GM23338 (cell line): ENCODE measurements around the gene KIR2DL4. TPM values are rescaled to one million over a fixed set of nuclear protein-coding genes. Genes with fewer than 3 reads are reported as not detected.
"Not testable (repeated sequence)": the region's sequence is repeated elsewhere in the genome, so short reads cannot be mapped to it uniquely, and the experiment has no call there.

Experiments
- ATAC-seq: fragments of 200-7000 bp; cut with Tn5 transposase; 3 replicates; pipeline ENCODE4 v1.9.1; 2020
- DNase-seq: peaks from one replicate; pipeline ENCODE4 v3.0.0-alpha.2; 2015; ENCODE audit warnings: low spot score
- H2AFZ ChIP-seq: fragments of 200-600 bp; sonication (generic); 2 replicates; pipeline ENCODE4 v1.8.0; 2016; ENCODE audit warnings: antibody characterized with exemption, mild to moderate bottlenecking, moderate library complexity
- H3F3A ChIP-seq: fragments of 200-600 bp; sonication (generic); replicated peaks from 2 replicates; pipeline ENCODE4 v1.8.0; 2017; ENCODE audit warnings: antibody characterized with exemption, mixed run types, low read depth
- H3K27ac ChIP-seq: fragments of 200-600 bp; sonication (generic); 2 replicates; pipeline ENCODE4 v1.6.1; 2016; ENCODE audit warnings: low read depth
- H3K27me3 ChIP-seq: fragments of 200-600 bp; sonication (generic); 2 replicates; pipeline ENCODE4 v1.8.0; 2016; ENCODE audit warnings: mild to moderate bottlenecking, mixed run types, moderate library complexity; ENCODE audit not compliant: insufficient read depth
- H3K36me3 ChIP-seq: fragments of 200-600 bp; sonication (generic); 2 replicates; pipeline ENCODE4 v1.8.0; 2016; ENCODE audit warnings: mild to moderate bottlenecking; ENCODE audit not compliant: insufficient read depth
- H3K4me1 ChIP-seq: fragments of 200-600 bp; sonication (generic); 2 replicates; pipeline ENCODE4 v1.8.0; 2016; ENCODE audit warnings: mild to moderate bottlenecking, moderate library complexity; ENCODE audit not compliant: insufficient read depth
- H3K4me2 ChIP-seq: fragments of 200-600 bp; sonication (generic); 2 replicates; pipeline ENCODE4 v1.7.1; 2017; ENCODE audit warnings: mixed run types
- H3K4me3 ChIP-seq: fragments of 200-600 bp; sonication (generic); 2 replicates; pipeline ENCODE4 v1.6.1; 2016; ENCODE audit warnings: mixed run types
- H3K79me2 ChIP-seq: fragments of 200-600 bp; sonication (generic); replicated peaks from 2 replicates; pipeline ENCODE4 v1.8.0; 2017; ENCODE audit warnings: mild to moderate bottlenecking; ENCODE audit not compliant: insufficient read depth
- H3K9me2 ChIP-seq: fragments of 200-600 bp; sonication (generic); 2 replicates; pipeline ENCODE4 v1.8.0; 2017; ENCODE audit not compliant: insufficient read depth
- H4K20me1 ChIP-seq: fragments of 200-600 bp; sonication (generic); replicated peaks from 2 replicates; pipeline ENCODE4 v1.8.0; 2017; ENCODE audit warnings: mild to moderate bottlenecking; ENCODE audit not compliant: insufficient read depth
- H3K27ac Mint-ChIP-seq: 2 replicates; pipeline ENCODE4 v1.8.0; 2020; ENCODE audit warnings: inconsistent platforms, mild to moderate bottlenecking, moderate library complexity, mixed read lengths
- H3K27me3 Mint-ChIP-seq: 3 replicates; pipeline ENCODE4 v1.8.0; 2022; ENCODE audit warnings: low read depth, mild to moderate bottlenecking, moderate library complexity, mixed read lengths, inconsistent platforms; ENCODE audit not compliant: insufficient read depth, poor library complexity
- H3K36me3 Mint-ChIP-seq: 3 replicates; pipeline ENCODE4 v1.8.0; 2021; ENCODE audit warnings: low read depth, mild to moderate bottlenecking, inconsistent platforms, moderate library complexity, mixed read lengths
- H3K4me1 Mint-ChIP-seq: 3 replicates; pipeline ENCODE4 v1.8.0; 2020; ENCODE audit warnings: mild to moderate bottlenecking, inconsistent platforms, mixed read lengths
- H3K4me3 Mint-ChIP-seq: 3 replicates; pipeline ENCODE4 v1.8.0; 2021; ENCODE audit warnings: moderate library complexity, mild to moderate bottlenecking, inconsistent platforms, mixed read lengths
- H3K9me3 Mint-ChIP-seq: 3 replicates; pipeline ENCODE4 v1.8.0; 2020; ENCODE audit warnings: moderate library complexity, mild to moderate bottlenecking, inconsistent platforms, mixed read lengths
- polyA plus RNA-seq: library from polyadenylated mRNA; unstranded; fragments of >200 nt; fragmentation: Nextera tagmentation; extraction: Ambion mirVana; gene quantifications from 2 replicates; pipeline ENCODE4 v1.2.1, GENCODE V29; 2016
- small RNA-seq: library from RNA; depleted of rRNA; stranded (forward); fragments of <200 nt; gene quantifications from one replicate; pipeline ENCODE3, GENCODE V24; 2014; ENCODE audit warnings: low replicate concordance
- total RNA-seq: library from RNA; depleted of rRNA; stranded (reverse); fragments of >200 nt; shearing (Covaris generic); gene quantifications from 2 replicates; pipeline ENCODE4 v1.2.3, GENCODE V29; 2014; rRNA removed

The KIR2DL4 gene
- total and polyA plus RNA-seq, 2 experiments from 2014 or later = not detected

- H3K27me3 Mint-ChIP-seq, H3K4me3 ChIP-seq, H3K79me2 ChIP-seq, H3K4me1 ChIP-seq, H2AFZ ChIP-seq, H3K27ac Mint-ChIP-seq, H3K4me1 Mint-ChIP-seq, H3K27ac ChIP-seq, H3K9me2 ChIP-seq, ATAC-seq, H4K20me1 ChIP-seq, DNase-seq, H3K4me2 ChIP-seq, H3F3A ChIP-seq, H3K27me3 ChIP-seq, H3K36me3 ChIP-seq, H3K4me3 Mint-ChIP-seq: not testable (repeated sequence)
- peaks cover 44% of the 10 kb centered on the region for H3K36me3 Mint-ChIP-seq
- H3K9me3 Mint-ChIP-seq = peaks cover 98% of the 10 kb centered on the region
Observed at GRCh38 chr19:54855241-54855640, 51.8 kb downstream of the KIR2DL4 start.

GRCh38 chr19:54858476-54858875 is 55.1 kb downstream of the KIR2DL4 start:
- H3K4me3 Mint-ChIP-seq, ATAC-seq, H3K4me1 ChIP-seq, H3K27ac ChIP-seq, H3K79me2 ChIP-seq, H3K9me2 ChIP-seq, H4K20me1 ChIP-seq, H3K4me3 ChIP-seq, H2AFZ ChIP-seq, DNase-seq, H3F3A ChIP-seq, H3K27ac Mint-ChIP-seq, H3K4me1 Mint-ChIP-seq, H3K36me3 ChIP-seq, H3K27me3 ChIP-seq, H3K4me2 ChIP-seq, H3K27me3 Mint-ChIP-seq: not testable (repeated sequence)
- Mint-ChIP-seq H3K36me3 (peaks cover 33% of the 10 kb centered on the region), H3K9me3 (peaks cover 89% of the 10 kb centered on the region)

- H3K9me2 ChIP-seq, H4K20me1 ChIP-seq, H3K27me3 Mint-ChIP-seq, DNase-seq, H3K27me3 ChIP-seq, H3K36me3 ChIP-seq, H3K79me2 ChIP-seq, H3K4me3 Mint-ChIP-seq, H3K4me3 ChIP-seq, H3K27ac ChIP-seq, H3K27ac Mint-ChIP-seq, H2AFZ ChIP-seq, ATAC-seq, H3K4me1 ChIP-seq, H3K4me1 Mint-ChIP-seq, H3K4me2 ChIP-seq, H3F3A ChIP-seq: not testable (repeated sequence)
- peaks cover 80% of the 10 kb centered on the region for H3K9me3 Mint-ChIP-seq
- H3K36me3 Mint-ChIP-seq = peaks cover 27% of the 10 kb centered on the region
Observed at GRCh38 chr19:54859421-54859820, 56.0 kb downstream of the KIR2DL4 start.

- not testable (repeated sequence) for H3K79me2 ChIP-seq, DNase-seq, H3K4me3 ChIP-seq, H3K27ac Mint-ChIP-seq, ATAC-seq, H3K27me3 Mint-ChIP-seq, H4K20me1 ChIP-seq, H3K36me3 ChIP-seq, H3K4me1 ChIP-seq, H3K9me2 ChIP-seq, H3K27ac ChIP-seq, H3K4me1 Mint-ChIP-seq, H3F3A ChIP-seq, H2AFZ ChIP-seq, H3K4me3 Mint-ChIP-seq, H3K4me2 ChIP-seq, H3K27me3 ChIP-seq
- Mint-ChIP-seq H3K9me3 (peaks cover 78% of the 10 kb centered on the region), H3K36me3 (peaks cover 26% of the 10 kb centered on the region)
Observed at GRCh38 chr19:54863459-54863858, 60.0 kb downstream of the KIR2DL4 start.

Small RNA genes lying within 50 kb of the gene (small RNA-seq; reads per million reads assigned to genes)
- not detected for gene KIR3DP1

Other genes starting within 250 kb of the KIR2DL4 start
- gene LILRA2, start 229.8 kb upstream of the KIR2DL4 start, total RNA-seq = not detected in 2 replicates
- not detected in 2 replicates for gene LILRA2, start 229.8 kb upstream of the KIR2DL4 start, polyA plus RNA-seq
- not detected in 2 replicates for gene LILRA1, start 210.0 kb upstream of the KIR2DL4 start, total RNA-seq
- not detected in 2 replicates for gene LILRA1, start 210.0 kb upstream of the KIR2DL4 start, polyA plus RNA-seq
- gene LILRB1, start 173.1 kb upstream of the KIR2DL4 start, total RNA-seq = 0.14 TPM in 1 of 2 replicates, not detected in the other
- 0.12 TPM in 1 of 2 replicates, not detected in the other for gene LILRB1, start 173.1 kb upstream of the KIR2DL4 start, polyA plus RNA-seq
- not detected in 2 replicates for gene LILRB4, start 140.6 kb upstream of the KIR2DL4 start, total RNA-seq
- not detected in 2 replicates for gene LILRB4, start 140.6 kb upstream of the KIR2DL4 start, polyA plus RNA-seq
- gene KIR3DL3, start 79.2 kb upstream of the KIR2DL4 start, total RNA-seq = not detected in 2 replicates
- gene KIR3DL3, start 79.2 kb upstream of the KIR2DL4 start, polyA plus RNA-seq = not detected in 2 replicates
- not detected in 2 replicates for gene KIR2DL3, start 65.1 kb upstream of the KIR2DL4 start, total RNA-seq
- not detected in 2 replicates for gene KIR2DL3, start 65.1 kb upstream of the KIR2DL4 start, polyA plus RNA-seq
- gene KIR2DL1, start 33.8 kb upstream of the KIR2DL4 start, total RNA-seq = not detected in 2 replicates
- not detected in 2 replicates for gene KIR2DL1, start 33.8 kb upstream of the KIR2DL4 start, polyA plus RNA-seq
- not detected in 2 replicates for gene KIR3DL1, start 12.9 kb downstream of the KIR2DL4 start, total RNA-seq
- gene KIR3DL1, start 12.9 kb downstream of the KIR2DL4 start, polyA plus RNA-seq = not detected in 2 replicates
- not detected in 2 replicates for gene KIR2DS4, start 29.1 kb downstream of the KIR2DL4 start, total RNA-seq
- not detected in 2 replicates for gene KIR2DS4, start 29.1 kb downstream of the KIR2DL4 start, polyA plus RNA-seq
- gene KIR3DL2, start 46.8 kb downstream of the KIR2DL4 start, total RNA-seq = not detected in 2 replicates
- not detected in 2 replicates for gene KIR3DL2, start 46.8 kb downstream of the KIR2DL4 start, polyA plus RNA-seq
- gene FCAR, start 70.6 kb downstream of the KIR2DL4 start, total RNA-seq = not detected in 2 replicates
- not detected in 2 replicates for gene FCAR, start 70.6 kb downstream of the KIR2DL4 start, polyA plus RNA-seq
- gene NCR1, start 102.5 kb downstream of the KIR2DL4 start, total RNA-seq = 0.78 and 2.0 TPM in 2 replicates
- gene NCR1, start 102.5 kb downstream of the KIR2DL4 start, polyA plus RNA-seq = 1.6 and 1.8 TPM in 2 replicates
- 1.8 and 2.2 TPM in 2 replicates for gene NLRP7, start 143.9 kb downstream of the KIR2DL4 start, total RNA-seq
- 1.2 and 1.4 TPM in 2 replicates for gene NLRP7, start 143.9 kb downstream of the KIR2DL4 start, polyA plus RNA-seq
- gene NLRP2, start 162.8 kb downstream of the KIR2DL4 start, total RNA-seq = 126 and 128 TPM in 2 replicates
- 51.7 and 54.8 TPM in 2 replicates for gene NLRP2, start 162.8 kb downstream of the KIR2DL4 start, polyA plus RNA-seq
- 0.17 TPM in 1 of 2 replicates, not detected in the other for gene GP6, start 234.7 kb downstream of the KIR2DL4 start, total RNA-seq
- gene GP6, start 234.7 kb downstream of the KIR2DL4 start, polyA plus RNA-seq = 1.3 TPM in 2 replicates